H1 (cell line): ENCODE measurements around the gene CNST. TPM values are rescaled to one million over a fixed set of nuclear protein-coding genes. Genes with fewer than 3 reads are reported as not detected.

Source experiments
- CTCF ChIA-PET: fragments of 300-600 bp; sonication (Branson Sonifier 250); formaldehyde crosslinking; loops from one replicate; lab custom pipeline; 2021; ENCODE audit not compliant: partially characterized antibody; lab: Charles Lee
- POLR2A ChIA-PET: fragments of 300-600 bp; sonication (Branson Sonifier 250); formaldehyde crosslinking; loops from one replicate; lab custom pipeline; 2021; ENCODE audit warnings: inconsistent platforms; ENCODE audit not compliant: partially characterized antibody; lab: Charles Lee
- DNase-seq, 2 experiments: peaks; one replicate each; pipeline versions ENCODE4 v3.0.0 to v3.0.0-alpha.2; 2010 to 2022; ENCODE audit warnings: low spot score in 2 of 2, low read depth in 1 of 2, mixed read lengths in 1 of 2
- FAIRE-seq: peaks from 2 replicates; lab custom pipeline; 2011; peaks lifted over from hg19 to GRCh38; lab: Jason Lieb, UNC
- H2AFZ ChIP-seq: 2 replicates; pipeline ENCODE4 v1.8.1; 2012; ENCODE audit warnings: low read length, inconsistent platforms
- H2AK5ac ChIP-seq: 2 replicates; pipeline ENCODE4 v1.6.1; 2013; ENCODE audit warnings: low read depth, low read length
- H2BK120ac ChIP-seq: replicated peaks from 2 replicates; pipeline ENCODE3; 2013; ENCODE audit warnings: low read depth, low read length, inconsistent platforms
- H2BK12ac ChIP-seq: 2 replicates; pipeline ENCODE4 v1.6.1; 2013; ENCODE audit warnings: low read depth, low read length
- H2BK15ac ChIP-seq: 2 replicates; pipeline ENCODE4 v1.6.1; 2013; ENCODE audit warnings: low read length
- H2BK20ac ChIP-seq: 2 replicates; pipeline ENCODE4 v1.6.1; 2013; ENCODE audit warnings: low read length
- H2BK5ac ChIP-seq: 2 replicates; pipeline ENCODE4 v1.6.1; 2013; ENCODE audit warnings: low read depth, low read length
- H3K14ac ChIP-seq: 2 replicates; pipeline ENCODE4 v1.6.1; 2013; ENCODE audit warnings: inconsistent platforms; ENCODE audit not compliant: insufficient read length
- H3K18ac ChIP-seq: 2 replicates; pipeline ENCODE4 v1.6.1; 2013; ENCODE audit warnings: low read length; ENCODE audit errors: extremely low read depth
- H3K23ac ChIP-seq: 2 replicates; pipeline ENCODE4 v1.6.1; 2013; ENCODE audit warnings: inconsistent platforms; ENCODE audit not compliant: insufficient read length
- H3K23me2 ChIP-seq: 2 replicates; pipeline ENCODE4 v1.6.1; 2013; ENCODE audit warnings: low read depth, low read length
- H3K27ac ChIP-seq: 2 replicates; pipeline ENCODE4 v1.6.1; 2011; ENCODE audit warnings: low read depth, low read length, inconsistent platforms
- H3K27me3 ChIP-seq, 4 experiments: replicated peaks in 1 of 4; 1 replicate in 1 of 4; 2 replicates in 3 of 4; pipeline versions ENCODE4 v1.6.1 to v1.8.1; 2011 to 2013; ENCODE audit warnings: low read length in 3 of 4, mild to moderate bottlenecking in 3 of 4, inconsistent platforms in 2 of 4, mixed read lengths in 2 of 4, moderate library complexity in 1 of 4; ENCODE audit not compliant: control insufficient read depth in 3 of 4, insufficient read depth in 3 of 4; ENCODE audit errors: extremely low read depth in 1 of 4
- H3K36me3 ChIP-seq, 4 experiments: 2 replicates each; pipeline versions ENCODE4 v1.6.1 to v1.8.1; 2011 to 2013; ENCODE audit warnings: mild to moderate bottlenecking in 4 of 4, low read length in 3 of 4, moderate library complexity in 2 of 4, control low read depth in 1 of 4, inconsistent platforms in 1 of 4; ENCODE audit not compliant: insufficient read depth in 4 of 4, control insufficient read depth in 2 of 4
- H3K4ac ChIP-seq: replicated peaks from 2 replicates; pipeline ENCODE3; 2013; ENCODE audit warnings: low read length, low read depth, mixed read lengths, inconsistent platforms; ENCODE audit not compliant: insufficient read length
- H3K4me1 ChIP-seq, 4 experiments: replicated peaks in 1 of 4; 1 replicate in 1 of 4; 2 replicates in 3 of 4; pipeline versions ENCODE4 v1.6.1 to v1.8.1; 2011 to 2013; ENCODE audit warnings: low read length in 3 of 4, inconsistent platforms in 2 of 4, mixed read lengths in 1 of 4; ENCODE audit not compliant: insufficient read depth in 4 of 4, control insufficient read depth in 3 of 4
- H3K4me2 ChIP-seq, 2 experiments: 2 replicates each; pipeline versions ENCODE4 v1.6.1 to v1.8.1; 2011 to 2013; ENCODE audit warnings: low read depth in 2 of 2, low read length in 2 of 2, control low read depth in 1 of 2, inconsistent platforms in 1 of 2, mild to moderate bottlenecking in 1 of 2; ENCODE audit not compliant: insufficient read depth in 1 of 2
- H3K4me3 ChIP-seq, 4 experiments: fragments of 200-600, 300-600 bp in 1 of 4; sonication (generic), shearing (Covaris generic), sonication (Bioruptor Twin) in 1 of 4; 2 replicates each; pipeline versions ENCODE4 v1.5.1 to v1.8.1; 2011 to 2016; ENCODE audit warnings: low read length in 4 of 4, low read depth in 3 of 4, control low read depth in 2 of 4, inconsistent platforms in 2 of 4, mild to moderate bottlenecking in 2 of 4, mixed read lengths in 1 of 4, moderate library complexity in 1 of 4; ENCODE audit not compliant: insufficient read depth in 2 of 4; ENCODE audit errors: extremely low read depth in 1 of 4
- H3K56ac ChIP-seq: replicated peaks from 2 replicates; pipeline ENCODE3; 2013; ENCODE audit warnings: low read depth, mild to moderate bottlenecking, mixed read lengths, low read length, inconsistent platforms; ENCODE audit not compliant: insufficient read length
- H3K79me1 ChIP-seq: 2 replicates; pipeline ENCODE4 v1.6.1; 2013; ENCODE audit warnings: low read depth, low read length, control low read depth
- H3K79me2 ChIP-seq, 2 experiments: 2 replicates each; pipeline versions ENCODE4 v1.6.1 to v1.8.1; 2012 to 2013; ENCODE audit warnings: low read length in 2 of 2, mild to moderate bottlenecking in 2 of 2, inconsistent platforms in 1 of 2; ENCODE audit not compliant: insufficient read depth in 2 of 2, control insufficient read depth in 1 of 2
- H3K9ac ChIP-seq, 4 experiments: replicated peaks in 1 of 4; 1 replicate in 1 of 4; 2 replicates in 3 of 4; pipeline versions ENCODE4 v1.6.1 to v1.8.1; 2011 to 2013; ENCODE audit warnings: low read depth in 3 of 4, low read length in 3 of 4, control low read depth in 2 of 4, mild to moderate bottlenecking in 2 of 4, moderate library complexity in 2 of 4, inconsistent platforms in 1 of 4; ENCODE audit errors: extremely low read depth in 1 of 4
- H3K9me3 ChIP-seq, 2 experiments: 2 replicates each; pipeline versions ENCODE4 v1.6.1 to v1.8.1; 2012 to 2013; ENCODE audit warnings: mild to moderate bottlenecking in 2 of 2, moderate library complexity in 2 of 2, control low read depth in 1 of 2, inconsistent platforms in 1 of 2, low read depth in 1 of 2, low read length in 1 of 2, mixed read lengths in 1 of 2; ENCODE audit not compliant: insufficient read depth in 2 of 2
- H4K20me1 ChIP-seq, 2 experiments: replicated peaks in 1 of 2; 2 replicates each; pipeline versions ENCODE3 to v1.8.1; 2011 to 2013; ENCODE audit warnings: inconsistent platforms in 2 of 2, low read length in 2 of 2, mild to moderate bottlenecking in 1 of 2; ENCODE audit not compliant: insufficient read depth in 2 of 2, control insufficient read depth in 1 of 2
- H4K5ac ChIP-seq: 2 replicates; pipeline ENCODE4 v1.6.1; 2013; ENCODE audit warnings: low read length, low read depth, mixed read lengths, inconsistent platforms; ENCODE audit not compliant: insufficient read length
- H4K8ac ChIP-seq: 2 replicates; pipeline ENCODE4 v1.8.0; 2013; ENCODE audit warnings: mild to moderate bottlenecking, moderate library complexity, low read length, inconsistent platforms; ENCODE audit not compliant: insufficient read depth; ENCODE audit errors: extremely low read depth
- H4K91ac ChIP-seq: replicated peaks from 2 replicates; pipeline ENCODE3; 2013; ENCODE audit warnings: low read length, mixed read lengths, inconsistent platforms; ENCODE audit not compliant: insufficient read length
- ATF2 ChIP-seq: IDR thresholded peaks from 2 replicates; pipeline ENCODE4 v1.6.1; 2012; ENCODE audit warnings: low read length, inconsistent platforms
- CBX5 ChIP-seq: fragments of 300-800, 300-1000 bp; sonication (generic); IDR thresholded peaks from 2 replicates; pipeline ENCODE4 v1.7.1; 2016; ENCODE audit warnings: antibody characterized with exemption, low read length, low read depth
- JUND ChIP-seq: IDR thresholded peaks from 2 replicates; pipeline ENCODE4 v1.6.1; 2011; ENCODE audit warnings: mild to moderate bottlenecking, improper control_type of control experiment, low read length
- PHF8 ChIP-seq: fragments of 200-600 bp; sonication (generic); conservative IDR thresholded peaks from 2 replicates; pipeline ENCODE4 v1.7.1; 2012; ENCODE audit warnings: low read depth, mild to moderate bottlenecking, inconsistent platforms, low read length, moderate library complexity
- POU5F1 ChIP-seq: IDR thresholded peaks from 2 replicates; pipeline ENCODE4 v1.6.1; 2011; ENCODE audit warnings: low read depth, mild to moderate bottlenecking, low read length, moderate library complexity
- RAD21 ChIP-seq, 2 experiments: IDR thresholded peaks in 1 of 2; conservative IDR thresholded peaks in 1 of 2; 2 replicates each; pipeline ENCODE4 v1.6.1; 2011; ENCODE audit warnings: low read depth in 2 of 2, low read length in 2 of 2, improper control_type of control experiment in 1 of 2, inconsistent platforms in 1 of 2, mild to moderate bottlenecking in 1 of 2, moderate library complexity in 1 of 2
- SP2 ChIP-seq: IDR thresholded peaks from 2 replicates; pipeline ENCODE4 v1.6.1; 2012; ENCODE audit warnings: mild to moderate bottlenecking, low read length, inconsistent platforms
- TAF7 ChIP-seq: optimal IDR thresholded peaks from 2 replicates; pipeline ENCODE3; 2011; ENCODE audit warnings: low read depth, mild to moderate bottlenecking, inconsistent platforms, low read length, moderate library complexity, borderline replicate concordance
- WGBS, 2 experiments: shearing (Covaris generic) in 1 of 2; methylation state at CpG; one replicate each; pipeline versions ENCODE4 v1.1.6 to v1.1.7; 2013 to 2015; ENCODE audit warnings: low lambda C conversion rate in 2 of 2, mixed read lengths in 2 of 2, inconsistent platforms in 1 of 2, low coverage in 1 of 2, missing lambda C conversion rate in 1 of 2; ENCODE audit not compliant: insufficient replicate concordance in 2 of 2, insufficient coverage in 1 of 2, insufficient read length in 1 of 2; ENCODE audit errors: extremely low coverage in 1 of 2, missing lambda C conversion rate in 1 of 2; 5-methylcytosine and 5-hydroxymethylcytosine counted together
- polyA plus RNA-seq, 7 experiments: library from polyadenylated mRNA; depleted of rRNA in 3 of 7; stranded (reverse) in 5 of 7; unstranded in 2 of 7; fragments of >200 nt in 5 of 7; fragments of 200-250 nt in 2 of 7; gene quantifications; 1 replicate in 5 of 7; 2 replicates in 1 of 7; 4 replicates in 1 of 7; pipeline versions ENCODE4 v1.2.1 to v1.2.3, GENCODE V29; 2011 to 2013; ENCODE audit warnings: missing spikeins in 2 of 7, mixed read lengths in 2 of 7
- total RNA-seq: library from RNA; stranded (reverse); fragmentation: NEBNext Ultra II Directional; extraction: Animal tissue kit (Norgen Biotek cat#: 25700); gene quantifications from 2 replicates; pipeline ENCODE4 v1.2.1, GENCODE V29; 2021

The CNST gene
- total and polyA plus RNA-seq, 2 of the 8 experiments (the other 6 are each of a cell fraction or from before 2014, with no cell fraction given) = 5.3 to 21.3 TPM

GRCh38 chr1:246695136-246695535 is 128.9 kb downstream of the CNST start:
- no peak for FAIRE-seq
- TF ChIP-seq RAD21 (IDR thresholded peaks at IDR 0.05 in 1 of 2, conservative IDR thresholded peaks at IDR 0.05 in 1 of 2; ENCODE audit: low read depth in 2 of 2, low read length in 2 of 2) = no peak
- no peak for TF ChIP-seq POU5F1
- no peak for TF ChIP-seq CBX5
- no peak for TF ChIP-seq PHF8
- no peak for TF ChIP-seq JUND
- TF ChIP-seq SP2 = no peak
- no peak for TF ChIP-seq TAF7
- no peak for TF ChIP-seq ATF2

More at GRCh38 chr1:246695136-246695535, 128.9 kb downstream of the CNST start:
- no peak overlapping the region for H3K4ac ChIP-seq
- CTCF ChIA-PET = interaction anchor here (0.6 to 11.0 kb wide), 14 partner anchors 10 to 1776 kb away, joined by 3 to 91 read pairs (median 4); no protein-coding TSS in a partner anchor
- H2AK5ac ChIP-seq = no peak overlapping the region
- no peak overlapping the region for H3K9ac ChIP-seq
- H3K18ac ChIP-seq = no peak overlapping the region
- H3K36me3 ChIP-seq = no peaks in the 10 kb centered on the region
- DNase-seq = no peak
- H3K23ac ChIP-seq = no peak overlapping the region
- no peak overlapping the region for H3K56ac ChIP-seq
- H4K5ac ChIP-seq = no peak overlapping the region
- no peaks in the 10 kb centered on the region for H3K23me2 ChIP-seq
- H2BK12ac ChIP-seq = no peak overlapping the region
- H3K4me1 ChIP-seq = no peaks in the 10 kb centered on the region
- no peaks in the 10 kb centered on the region for H3K79me2 ChIP-seq
- no peak overlapping the region for H3K14ac ChIP-seq
- no peak overlapping the region for H2BK5ac ChIP-seq
- no peak overlapping the region for H4K8ac ChIP-seq
- H3K27me3 ChIP-seq = no peaks in the 10 kb centered on the region
- no peak overlapping the region for H2BK120ac ChIP-seq
- no peaks in the 10 kb centered on the region for H4K20me1 ChIP-seq
- no peak overlapping the region for H2BK20ac ChIP-seq
- no peak overlapping the region for H3K4me2 ChIP-seq
- no peak overlapping the region for H3K4me3 ChIP-seq
- H3K27ac ChIP-seq = no peak overlapping the region
- H2AFZ ChIP-seq = no peak overlapping the region
- no peak overlapping the region for H2BK15ac ChIP-seq
- WGBS, 2 experiments = 92% methylated on average over 3 of the region's 3 CpGs; no CpG with 5 or more reads in 1 of the 2 experiments
- POLR2A ChIA-PET = interaction anchor here (2.5 kb wide), 1 partner anchor 29 kb away, joined by 7 read pairs; the partner anchor contains the start of gene SCCPDH
- no peaks in the 10 kb centered on the region for H3K79me1 ChIP-seq
- H3K9me3 ChIP-seq = peaks cover 0 to 2% of the 10 kb centered on the region in 2 experiments; a peak in 1 of 4 replicates
- no peak overlapping the region for H4K91ac ChIP-seq
